Measurements from ENCODE around the gene ARHGAP18. TPM values are rescaled to one million over a fixed set of nuclear protein-coding genes. Genes with fewer than 3 reads are reported as not detected.

The ARHGAP18 gene
- total and polyA plus RNA-seq, 8 donors: 6.0 to 104 (median 30.2) TPM

DNA sequence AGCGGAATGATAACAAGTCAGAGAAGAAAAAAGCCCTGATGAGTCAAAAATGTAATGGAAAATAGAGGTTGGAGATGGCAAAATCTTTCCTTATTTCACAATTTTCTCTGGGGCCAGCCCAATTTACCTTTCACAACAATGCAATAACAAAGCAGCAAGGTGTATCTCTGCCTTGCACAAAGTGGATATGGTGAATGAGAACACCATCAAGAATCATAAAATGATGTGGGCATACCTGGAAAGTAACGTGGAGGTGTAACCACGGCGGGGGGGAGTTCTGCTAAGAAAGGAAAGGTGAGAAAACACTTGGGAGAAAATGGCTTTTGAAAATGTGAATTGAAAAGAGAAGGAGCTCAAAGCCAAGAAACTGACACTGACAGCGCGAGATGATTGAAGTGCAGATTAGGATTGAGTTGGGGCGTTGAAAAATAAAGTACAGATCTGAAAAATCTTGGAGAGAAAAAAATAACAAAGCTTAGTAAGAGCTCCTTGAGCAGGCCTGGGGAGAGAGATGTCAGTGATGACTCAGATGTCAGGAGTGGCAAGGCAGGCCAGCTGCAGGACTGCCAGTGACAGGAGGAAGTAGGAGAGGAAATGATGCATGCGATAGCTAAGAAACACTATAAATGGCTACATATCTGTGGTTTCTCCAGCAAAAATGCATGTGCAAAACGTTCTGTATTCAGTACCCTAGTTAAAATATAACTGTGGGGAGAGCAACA is 26.2 kb downstream of the ARHGAP18 start:
- TF ChIP-seq EP300 (IDR thresholded peaks at IDR 0.05): no peak
- TF ChIP-seq, protein P1, sequence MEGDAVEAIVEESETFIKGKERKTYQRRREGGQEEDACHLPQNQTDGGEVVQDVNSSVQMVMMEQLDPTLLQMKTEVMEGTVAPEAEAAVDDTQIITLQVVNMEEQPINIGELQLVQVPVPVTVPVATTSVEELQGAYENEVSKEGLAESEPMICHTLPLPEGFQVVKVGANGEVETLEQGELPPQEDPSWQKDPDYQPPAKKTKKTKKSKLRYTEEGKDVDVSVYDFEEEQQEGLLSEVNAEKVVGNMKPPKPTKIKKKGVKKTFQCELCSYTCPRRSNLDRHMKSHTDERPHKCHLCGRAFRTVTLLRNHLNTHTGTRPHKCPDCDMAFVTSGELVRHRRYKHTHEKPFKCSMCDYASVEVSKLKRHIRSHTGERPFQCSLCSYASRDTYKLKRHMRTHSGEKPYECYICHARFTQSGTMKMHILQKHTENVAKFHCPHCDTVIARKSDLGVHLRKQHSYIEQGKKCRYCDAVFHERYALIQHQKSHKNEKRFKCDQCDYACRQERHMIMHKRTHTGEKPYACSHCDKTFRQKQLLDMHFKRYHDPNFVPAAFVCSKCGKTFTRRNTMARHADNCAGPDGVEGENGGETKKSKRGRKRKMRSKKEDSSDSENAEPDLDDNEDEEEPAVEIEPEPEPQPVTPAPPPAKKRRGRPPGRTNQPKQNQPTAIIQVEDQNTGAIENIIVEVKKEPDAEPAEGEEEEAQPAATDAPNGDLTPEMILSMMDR (IDR thresholded peaks at IDR 0.05): no peak
- TF ChIP-seq POLR2AphosphoS5 (IDR thresholded peaks at IDR 0.05): peak; percentile 24 to 88 (median 82)
- no peaks in the 10 kb centered on the region for H3K9me3 ChIP-seq
- intact Hi-C loops (cut with DNase I; ENCODE audit: low total_unique reads): no loop called here
- H3K27ac ChIP-seq: peak overlapping the region; percentile 66 to 86 (median 76)
- H3K36me3 ChIP-seq: no peaks in the 10 kb centered on the region
- WGBS, 5 donors: 19 to 34% (median 23%) methylated on average over 9 of the region's 9 CpGs
- no peaks in the 10 kb centered on the region for H3K27me3 ChIP-seq
- peaks cover 28 to 92% (median 51%) of the 10 kb centered on the region in 4 donors for H3K4me1 ChIP-seq
- H3K4me3 ChIP-seq: no peak overlapping the region
- DNase-seq: peak; percentile 72 to 86

DNA sequence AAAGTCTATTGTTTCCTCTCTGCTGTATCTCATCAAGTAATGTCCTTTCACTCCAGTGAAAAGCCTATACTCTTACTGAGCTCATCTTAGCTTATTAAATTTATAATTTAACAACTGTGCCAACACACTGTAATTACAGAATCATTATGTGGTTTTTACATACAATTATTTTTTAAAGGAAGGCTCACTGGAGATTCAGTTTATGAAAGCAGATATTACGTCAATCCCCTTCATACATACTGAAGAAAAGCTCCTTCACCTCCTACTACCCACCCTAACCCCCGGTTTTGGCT is 28.1 kb downstream of the ARHGAP18 start:
- DNase-seq: no peak
- TF ChIP-seq, protein P1 (IDR thresholded peaks at IDR 0.05): no peak
- TF ChIP-seq POLR2A (IDR thresholded peaks at IDR 0.05) (no peak), POLR2AphosphoS5 (IDR thresholded peaks at IDR 0.05) (no peak), EP300 (IDR thresholded peaks at IDR 0.05) (no peak)
- Histone ChIP-seq H3K4me3 (no peak overlapping the region), H3K27me3 (no peaks in the 10 kb centered on the region), H3K4me1 (peaks cover 41 to 94% (median 54%) of the 10 kb centered on the region in 4 donors), H3K9me3 (no peaks in the 10 kb centered on the region), H3K36me3 (no peaks in the 10 kb centered on the region), H3K27ac (peak overlapping the region in 3 of 5 donors; percentile 13 to 86 (median 55))
- WGBS, 5 donors: 87 to 89% (median 89%) methylated on average over 2 of the region's 2 CpGs
- intact Hi-C loops (cut with DNase I; ENCODE audit: low total_unique reads): no loop called here

DNA sequence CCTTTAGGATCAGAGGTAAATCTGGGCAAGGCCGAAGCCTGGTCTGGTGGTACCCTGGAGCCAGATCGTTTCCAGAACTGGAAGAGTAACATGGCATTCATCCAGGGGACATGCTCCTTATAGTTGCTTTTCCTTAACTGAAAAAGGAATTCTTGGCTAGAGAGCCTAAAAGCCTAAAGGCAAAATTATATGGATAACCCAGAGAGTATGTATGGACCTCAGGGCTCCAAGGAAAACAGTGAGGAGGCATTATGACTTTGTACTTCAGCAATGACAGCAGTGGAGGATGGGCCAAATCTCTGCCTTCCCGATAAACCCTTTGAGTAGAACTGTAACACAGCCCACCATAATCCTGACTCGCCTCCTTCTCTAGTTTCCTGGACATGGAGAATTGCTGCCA is 29.3 kb downstream of the ARHGAP18 start:
- Histone ChIP-seq H3K36me3 (no peaks in the 10 kb centered on the region), H3K27me3 (no peaks in the 10 kb centered on the region), H3K4me3 (no peak overlapping the region), H3K4me1 (peaks cover 30 to 83% (median 45%) of the 10 kb centered on the region in 4 donors), H3K9me3 (no peaks in the 10 kb centered on the region), H3K27ac (peak overlapping the region in 4 of 5 donors; percentile 19 to 86 (median 36))
- intact Hi-C loops (cut with DNase I; ENCODE audit: low total_unique reads): no loop called here
- WGBS, 5 donors: 73 to 81% (median 79%) methylated on average over 4 of the region's 4 CpGs
- DNase-seq: no peak
- TF ChIP-seq, protein P1 (IDR thresholded peaks at IDR 0.05): no peak
- no peak for TF ChIP-seq POLR2AphosphoS5 (IDR thresholded peaks at IDR 0.05)
- TF ChIP-seq POLR2A (IDR thresholded peaks at IDR 0.05): no peak
- TF ChIP-seq EP300 (IDR thresholded peaks at IDR 0.05): no peak

DNA sequence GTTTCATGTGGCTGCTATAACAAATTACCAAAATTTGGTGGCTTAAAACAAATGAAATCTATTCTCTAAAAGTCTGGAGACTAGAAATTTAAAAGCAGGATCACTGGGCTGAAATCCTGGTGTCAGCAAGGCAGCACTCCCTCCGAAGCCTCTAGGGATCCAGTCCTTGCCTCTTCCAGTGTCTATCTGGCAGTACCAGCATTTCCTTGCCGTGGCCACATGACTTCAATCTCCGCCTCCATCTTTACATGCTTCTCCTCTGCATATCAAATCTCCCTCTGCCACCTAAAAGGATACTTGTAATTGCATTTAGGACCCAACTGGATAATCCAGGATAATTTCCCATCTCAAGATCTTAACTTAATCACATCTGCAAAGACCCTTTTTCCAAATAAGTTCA is 30.2 kb downstream of the ARHGAP18 start:
- Histone ChIP-seq H3K4me3 (no peak overlapping the region), H3K4me1 (peaks cover 30 to 81% (median 36%) of the 10 kb centered on the region in 4 donors), H3K9me3 (no peaks in the 10 kb centered on the region), H3K36me3 (no peaks in the 10 kb centered on the region), H3K27ac (peak overlapping the region in 3 of 5 donors; percentile 30 to 86 (median 41)), H3K27me3 (no peaks in the 10 kb centered on the region)
- TF ChIP-seq EP300 (IDR thresholded peaks at IDR 0.05) (no peak), POLR2AphosphoS5 (IDR thresholded peaks at IDR 0.05) (no peak), POLR2A (IDR thresholded peaks at IDR 0.05) (no peak)
- TF ChIP-seq, protein P1 (IDR thresholded peaks at IDR 0.05): no peak
- intact Hi-C loops (cut with DNase I; ENCODE audit: low total_unique reads): no loop called here
- no peak for DNase-seq
- WGBS, 5 donors: 60 to 81% (median 73%) methylated on average over 3 of the region's 3 CpGs
